Retina (tissue), 1 donor: ENCODE measurements around the gene YIF1A.
"Not testable (repeated sequence)": the region's sequence is repeated elsewhere in the genome, so short reads cannot be mapped to it uniquely, and the experiment has no call there.

Experiments used
- DNase-seq: peaks from one replicate; pipeline ENCODE4 v3.0.0-alpha.2; 2016

Gene YIF1A

DNA sequence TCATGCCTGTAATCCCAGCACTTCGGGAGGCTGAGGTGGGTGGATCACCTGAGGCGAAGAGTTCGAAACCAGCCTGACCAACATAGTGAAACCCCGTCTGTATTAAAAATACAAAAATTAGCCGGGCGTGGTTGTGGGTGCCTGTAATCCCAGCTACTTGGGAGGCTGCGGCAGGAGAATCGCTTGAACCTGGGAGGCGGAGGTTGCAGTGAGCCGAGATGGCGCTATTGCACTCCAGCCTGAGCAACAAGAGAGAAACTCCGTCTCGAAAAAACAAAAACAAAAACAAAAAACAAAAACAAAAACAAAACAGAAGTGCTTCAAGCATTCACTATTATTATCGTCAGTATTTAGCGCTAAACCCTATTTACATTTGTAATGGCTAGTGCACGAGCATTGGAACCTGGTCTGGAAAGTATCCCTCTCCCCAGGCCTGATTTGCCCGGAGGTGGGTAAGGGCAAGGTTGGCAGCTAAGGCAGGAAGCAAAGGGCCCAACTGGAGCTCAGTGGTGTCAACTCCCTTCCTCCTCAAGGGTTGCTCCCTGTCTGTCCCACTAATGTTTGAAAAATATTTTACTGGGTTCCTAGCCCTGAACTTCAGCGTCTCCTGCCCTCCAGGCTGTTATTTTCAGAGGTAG lies 22.0 kb upstream of the YIF1A start:
- not testable (repeated sequence) for DNase-seq

DNA sequence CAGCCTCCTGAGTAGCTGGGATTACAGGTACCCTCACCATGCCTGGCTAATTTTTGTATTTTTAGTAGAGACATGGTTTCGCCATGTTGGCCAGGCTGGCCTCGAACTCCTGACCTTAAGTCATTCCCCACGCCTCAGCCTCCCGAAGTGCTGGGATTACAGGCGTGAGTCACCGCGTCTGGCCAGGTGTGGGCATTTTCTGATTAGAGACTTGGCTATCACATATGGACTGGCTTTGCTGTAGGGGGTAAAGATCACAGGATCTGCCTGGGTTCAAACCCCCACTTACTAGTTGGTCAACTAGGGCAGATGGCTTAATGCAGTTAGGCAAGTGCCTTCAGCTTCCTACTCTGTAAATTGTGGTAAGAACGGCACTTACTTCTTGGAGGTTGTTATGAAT lies 21.4 kb upstream of the YIF1A start:
- no peak for DNase-seq

DNA sequence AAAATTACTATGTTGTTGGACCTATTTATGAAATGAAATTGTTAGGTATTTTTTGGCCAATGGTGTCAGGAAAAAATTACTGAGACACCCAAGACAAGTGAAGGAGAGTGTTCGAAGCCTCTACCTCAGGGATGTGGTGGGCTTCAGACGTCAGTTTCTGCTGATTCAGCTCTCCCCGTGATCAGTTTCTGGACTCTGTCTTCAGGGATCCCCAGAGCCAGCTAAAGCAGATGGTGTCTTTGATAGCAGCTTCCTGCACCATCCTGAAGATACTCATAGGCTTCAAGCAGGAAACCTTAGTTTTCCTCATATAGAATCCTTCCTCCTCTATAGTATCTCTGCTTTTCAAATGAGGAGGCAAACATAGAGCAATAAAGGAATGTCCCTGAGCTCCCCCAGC lies 20.5 kb upstream of the YIF1A start:
- no peak for DNase-seq

DNA sequence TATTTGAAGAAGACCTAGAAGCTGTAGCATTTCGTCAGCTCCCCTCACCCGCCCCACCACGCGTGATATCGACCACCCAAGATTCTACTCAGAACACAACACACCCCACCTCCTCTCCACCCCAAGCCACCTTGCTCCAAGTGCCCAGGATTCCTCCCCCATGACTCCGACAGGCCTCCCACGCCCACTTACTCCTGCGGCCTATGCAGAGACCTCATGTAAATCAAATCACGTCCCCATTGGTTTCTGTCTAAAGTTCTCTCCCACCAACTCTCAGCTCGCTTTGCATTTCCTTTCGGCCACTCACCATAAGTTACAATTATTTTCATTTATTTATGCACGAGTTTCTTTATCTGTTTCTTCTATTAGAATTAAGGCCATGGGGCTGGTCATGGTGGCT lies 13.7 kb upstream of the YIF1A start:
- DNase-seq: no peak

DNA sequence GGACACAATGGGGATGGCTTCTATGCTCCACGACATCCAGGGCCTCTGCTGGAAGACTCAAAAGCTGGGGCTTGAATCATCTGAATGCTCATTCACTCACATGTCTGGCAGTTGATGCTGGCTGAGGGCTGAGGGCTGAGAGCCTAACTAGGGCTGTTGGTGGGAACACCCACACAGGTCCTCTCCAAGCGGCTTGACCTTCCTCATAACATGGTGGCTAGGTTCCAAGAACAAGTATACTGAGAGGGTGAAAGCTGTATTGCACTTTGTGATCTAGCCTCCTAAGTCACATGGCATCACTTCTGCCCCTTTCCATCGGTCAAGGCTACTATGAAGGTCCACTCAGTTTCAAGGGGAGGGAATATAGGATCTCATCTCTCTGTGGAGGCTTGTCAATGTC lies 10.2 kb upstream of the YIF1A start:
- DNase-seq: no peak

DNA sequence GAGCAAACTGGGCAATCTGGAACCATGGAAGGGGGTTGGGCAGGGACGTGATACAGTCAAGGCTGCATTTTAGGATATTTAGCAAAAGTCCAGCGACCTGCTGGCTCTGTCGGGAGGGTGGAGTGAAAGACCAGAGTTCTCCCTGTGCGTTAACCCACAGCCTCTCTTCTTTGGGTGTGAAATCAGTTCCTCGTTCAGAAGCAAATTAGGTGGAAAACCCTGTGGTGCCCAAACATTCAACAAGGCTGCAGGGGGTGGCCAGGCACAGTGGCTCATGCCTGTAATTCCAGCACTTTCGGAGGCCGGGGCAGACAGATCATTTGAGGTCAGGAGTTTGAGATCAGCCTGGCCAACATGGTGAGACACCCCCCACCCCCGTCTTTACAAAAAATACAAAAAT lies 8.7 kb upstream of the YIF1A start:
- no peak for DNase-seq

DNA sequence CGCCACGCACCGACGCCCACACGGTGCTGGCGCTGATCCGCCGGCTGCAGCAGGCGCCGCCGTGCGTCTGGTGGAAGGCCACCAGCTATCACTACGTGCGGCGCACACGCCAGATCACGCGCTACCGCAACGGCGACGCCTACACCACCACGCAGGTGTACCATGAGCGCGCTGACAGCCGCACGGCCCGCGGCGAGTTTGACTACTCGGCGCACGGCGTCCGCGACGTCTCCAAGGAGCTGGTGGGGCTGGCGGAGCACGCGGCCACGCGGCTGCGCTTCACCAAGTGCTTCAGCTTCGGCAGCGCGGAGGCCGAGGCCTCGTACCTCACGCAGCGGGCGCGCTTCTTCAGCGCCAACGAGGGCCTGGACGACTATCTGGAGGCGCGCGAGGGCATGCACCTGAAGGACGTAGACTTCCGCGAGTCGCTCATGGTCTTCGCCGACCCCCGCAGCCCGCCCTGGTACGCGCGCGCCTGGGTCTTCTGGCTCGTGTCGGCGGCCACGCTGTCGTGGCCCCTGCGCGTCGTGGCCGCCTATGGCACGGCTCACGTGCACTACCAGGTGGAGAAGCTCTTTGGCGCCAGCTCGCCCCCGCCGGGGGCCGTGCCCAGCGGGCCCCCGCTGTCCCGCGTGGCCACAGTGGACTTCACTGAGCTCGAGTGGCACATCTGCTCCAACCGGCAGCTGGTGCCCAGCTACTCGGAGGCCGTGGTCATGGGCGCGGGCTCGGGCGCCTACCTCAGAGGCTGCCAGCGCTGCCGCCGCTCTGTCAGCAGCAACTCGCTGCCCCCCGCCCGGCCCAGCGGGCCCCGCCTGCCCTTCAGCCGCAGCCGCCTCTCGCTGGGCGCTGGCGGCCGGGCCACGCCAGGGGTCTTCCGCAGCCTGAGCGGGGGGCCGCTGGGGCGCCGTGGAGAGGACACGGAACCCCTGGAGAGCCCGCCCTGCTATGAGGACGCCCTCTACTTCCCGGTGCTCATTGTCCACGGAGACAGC lies 6.0 kb upstream of the YIF1A start:
- no peak for DNase-seq

DNA sequence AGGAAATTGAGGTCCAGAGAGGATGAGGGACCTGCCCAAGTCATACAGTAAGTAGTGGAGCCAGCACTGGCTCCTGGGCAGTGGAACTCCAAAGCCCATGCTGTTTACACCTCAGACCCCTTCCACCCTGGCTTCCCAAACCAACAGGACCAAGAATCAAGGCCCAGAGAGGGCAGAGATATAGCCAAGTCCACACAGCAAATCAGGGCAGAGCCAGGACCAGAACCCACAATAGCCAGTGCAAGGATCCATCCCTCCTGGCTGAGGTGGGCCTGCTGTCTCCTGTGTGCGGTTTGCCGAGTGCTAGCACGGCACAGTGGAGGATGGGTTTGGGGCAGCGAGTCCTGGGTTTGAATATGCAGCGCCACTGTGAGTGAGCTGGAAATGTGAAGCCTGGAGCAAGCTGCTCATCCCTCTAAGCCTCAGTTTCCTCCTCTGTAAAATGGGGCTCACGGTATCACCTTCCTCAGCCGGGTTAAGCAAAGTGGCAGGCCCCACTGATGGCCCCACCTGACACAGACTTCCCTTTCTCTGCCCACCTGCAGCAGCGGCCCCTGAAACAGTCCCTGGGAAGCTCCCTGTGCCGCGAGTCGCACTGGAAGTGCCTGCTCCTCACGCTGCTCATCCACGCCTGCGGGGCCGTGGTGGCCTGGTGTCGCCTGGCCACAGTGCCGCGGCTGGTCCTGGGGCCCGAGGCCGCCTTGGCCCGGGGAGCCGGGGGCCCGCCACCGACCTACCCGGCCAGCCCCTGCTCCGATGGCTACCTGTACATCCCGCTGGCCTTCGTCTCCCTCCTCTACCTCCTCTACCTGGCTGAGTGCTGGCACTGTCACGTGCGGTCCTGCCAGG lies 5.1 kb upstream of the YIF1A start:
- DNase-seq: no peak

DNA sequence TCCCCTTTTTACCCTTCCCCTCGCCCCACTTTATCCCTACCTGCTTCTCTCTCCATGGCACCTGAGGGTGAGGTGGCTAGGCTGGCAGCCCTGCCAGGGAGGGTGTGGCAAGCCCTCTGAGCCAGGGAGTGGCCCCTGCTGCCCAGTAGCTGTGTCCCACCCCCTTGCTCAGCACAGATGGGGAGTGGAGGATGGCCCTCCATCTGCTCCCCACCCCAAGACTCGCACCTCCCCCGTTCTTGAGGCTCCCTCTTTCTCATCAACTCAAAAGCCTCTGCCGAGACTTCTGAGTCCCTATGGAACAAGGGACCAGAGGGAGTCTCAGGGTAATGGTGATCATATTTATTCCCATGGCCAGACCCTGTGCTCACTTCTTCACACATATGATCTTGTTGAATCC lies 4.4 kb upstream of the YIF1A start:
- DNase-seq: no peak

DNA sequence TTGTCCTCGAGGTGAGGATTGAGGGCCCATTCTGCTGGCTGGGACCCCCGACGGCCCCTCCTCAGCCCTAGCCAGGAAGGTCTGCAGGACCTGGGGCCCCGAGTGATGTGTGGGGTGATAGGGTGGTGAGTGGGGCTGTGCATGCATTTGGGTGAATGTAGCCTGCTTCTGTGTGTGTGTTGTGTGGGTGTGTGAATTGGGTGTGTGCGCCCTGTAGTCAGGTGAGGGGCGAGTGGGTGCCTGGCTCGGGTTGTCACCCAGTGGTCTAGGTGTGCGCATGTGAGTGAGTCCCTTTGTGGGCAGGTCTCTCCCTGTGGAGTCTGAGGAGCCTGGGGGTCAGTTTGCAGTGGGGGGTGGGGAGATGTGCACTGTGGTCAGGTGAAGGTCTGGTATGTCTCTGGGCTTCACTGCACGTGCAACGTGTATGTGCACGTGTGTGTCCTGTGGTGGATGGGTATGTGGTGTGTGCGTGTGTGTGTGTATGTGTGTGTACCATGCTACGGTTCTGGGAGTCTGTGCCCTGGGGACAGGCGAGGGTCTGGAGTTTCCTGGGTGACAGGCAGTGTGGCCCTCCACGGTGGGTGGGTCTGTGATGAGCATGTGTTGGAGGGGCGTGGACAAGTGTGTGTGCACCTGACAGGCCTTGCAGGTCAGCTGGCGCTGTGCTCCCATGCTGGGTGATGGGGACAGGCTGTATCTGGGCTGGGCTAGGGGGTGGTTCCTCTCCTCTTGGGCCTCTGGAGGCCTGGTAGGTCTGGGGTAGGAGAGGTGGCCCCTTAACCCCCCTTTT lies 3.8 kb upstream of the YIF1A start:
- DNase-seq: peak; percentile 42

DNA sequence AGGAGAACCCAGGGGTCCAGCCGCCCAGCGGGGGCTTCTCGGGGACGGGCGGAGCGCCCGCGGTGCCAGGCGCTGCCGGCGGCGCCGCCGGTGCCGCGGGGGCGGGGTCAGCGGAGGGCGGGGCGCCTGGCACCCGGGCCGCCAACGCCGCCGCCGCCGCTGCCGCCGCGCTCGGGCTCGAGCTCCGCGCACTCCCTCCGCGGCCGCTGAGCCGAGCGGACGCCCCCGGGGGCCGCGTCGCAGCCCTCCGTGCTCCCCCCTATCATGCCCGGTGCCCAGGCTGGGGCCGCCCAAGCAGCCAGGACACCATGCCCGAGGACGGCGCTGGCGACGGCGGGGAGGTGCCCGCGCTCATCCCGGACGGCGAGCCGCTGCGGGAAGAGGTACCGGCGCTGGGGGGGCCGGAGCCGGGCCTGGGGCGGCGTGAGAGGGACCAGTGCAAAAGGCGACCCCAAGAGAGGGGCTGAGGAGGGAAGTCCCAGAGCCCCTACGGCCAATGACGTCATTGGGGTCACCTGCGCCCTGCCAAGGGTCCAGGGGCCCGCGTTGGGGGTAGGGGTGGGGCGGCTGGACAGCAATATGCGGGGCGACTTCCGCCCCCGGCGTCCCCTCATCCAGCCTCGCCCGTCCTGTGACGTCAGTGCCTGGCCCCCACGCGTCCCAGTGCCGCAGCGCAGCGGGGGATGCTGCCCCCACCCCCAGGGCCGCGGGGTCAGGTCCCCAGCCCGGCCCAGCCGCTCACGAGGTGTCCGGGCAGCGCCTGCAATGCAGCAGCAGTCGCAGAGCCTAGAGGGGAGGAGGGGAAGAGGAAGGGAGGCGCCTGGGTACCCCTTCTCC lies 3.0 kb upstream of the YIF1A start, which contains the start of gene TMEM151A:
Gene TMEM151A, plus strand, starts transcription at position 189 of the 837 bp plus-strand sequence. Its CDS starts 120 bp downstream, at position 309.
- DNase-seq: peak; percentile 43

DNA sequence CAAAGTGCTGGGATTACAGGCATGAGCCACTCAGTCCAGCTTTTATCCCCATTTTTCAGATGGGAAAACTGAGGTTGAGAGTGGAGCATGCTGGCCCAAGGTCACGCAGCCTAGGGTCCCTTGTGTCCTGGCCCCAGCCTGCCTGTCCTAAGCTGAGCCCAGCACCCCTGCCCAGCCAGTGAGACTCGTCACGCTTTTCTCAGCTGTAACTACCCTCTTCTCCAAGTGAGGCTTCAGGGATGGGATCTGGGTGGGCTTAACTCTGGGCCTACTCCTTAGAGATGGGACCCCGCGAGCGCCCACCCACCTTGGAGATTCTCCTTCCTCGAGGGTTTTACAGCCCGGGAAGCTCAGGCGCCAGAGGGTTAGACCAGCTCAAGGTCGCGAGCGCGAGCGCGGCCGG lies 2.4 kb upstream of the YIF1A start:
- peak; percentile 47 for DNase-seq

DNA sequence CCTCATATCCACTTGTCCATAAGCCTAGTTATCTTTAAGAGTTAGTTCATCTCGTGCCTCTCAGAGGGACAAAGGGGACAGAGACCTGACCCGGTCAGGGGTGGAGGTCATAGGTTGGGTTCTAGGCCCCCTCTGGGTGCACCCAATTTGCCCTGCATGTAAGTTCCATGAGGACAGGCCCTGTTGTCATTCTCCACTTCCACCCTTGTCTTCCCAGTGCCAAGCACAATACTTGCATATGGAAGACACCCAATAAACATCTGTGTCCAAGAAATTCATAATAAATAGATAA lies 1.3 kb upstream of the YIF1A start:
- DNase-seq: no peak

DNA sequence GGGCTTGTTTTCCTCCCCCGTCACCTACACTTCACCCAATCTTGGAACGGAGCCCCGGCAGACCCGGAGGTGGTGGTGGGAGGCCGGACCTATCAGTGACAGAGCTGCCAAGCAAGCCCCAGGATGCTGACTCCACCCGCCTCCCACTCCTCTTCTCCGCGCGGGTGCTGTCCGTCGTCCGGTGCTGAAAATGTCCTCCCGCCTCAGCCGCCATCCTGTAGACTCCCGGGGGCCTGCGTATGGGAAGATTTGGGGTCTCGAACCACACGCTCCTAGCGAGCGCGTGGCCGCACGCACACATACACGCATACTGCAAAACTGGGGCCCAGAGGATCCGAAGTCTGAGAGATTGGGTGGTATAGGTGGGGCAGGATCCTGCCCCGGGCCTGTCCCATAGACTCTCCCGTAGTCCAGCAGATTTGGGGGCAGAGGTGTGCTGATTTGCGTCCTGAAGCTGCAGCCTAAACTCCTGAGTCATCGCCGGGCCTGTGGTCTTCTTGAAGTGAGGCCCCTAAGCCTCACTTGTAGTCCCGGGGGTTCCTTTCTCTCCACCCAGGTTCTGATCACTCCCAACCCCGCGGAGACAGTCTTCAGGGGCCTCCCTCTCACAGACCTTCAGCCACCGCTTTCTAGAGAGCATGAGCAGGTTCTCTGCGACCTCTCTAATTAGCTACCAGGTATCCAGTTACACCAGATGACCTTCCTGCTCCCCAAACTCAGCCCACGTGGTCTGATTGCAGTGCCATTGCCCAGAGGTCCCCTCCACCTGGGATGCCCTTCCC lies 796 bp upstream of the YIF1A start:
- DNase-seq: no peak

DNA sequence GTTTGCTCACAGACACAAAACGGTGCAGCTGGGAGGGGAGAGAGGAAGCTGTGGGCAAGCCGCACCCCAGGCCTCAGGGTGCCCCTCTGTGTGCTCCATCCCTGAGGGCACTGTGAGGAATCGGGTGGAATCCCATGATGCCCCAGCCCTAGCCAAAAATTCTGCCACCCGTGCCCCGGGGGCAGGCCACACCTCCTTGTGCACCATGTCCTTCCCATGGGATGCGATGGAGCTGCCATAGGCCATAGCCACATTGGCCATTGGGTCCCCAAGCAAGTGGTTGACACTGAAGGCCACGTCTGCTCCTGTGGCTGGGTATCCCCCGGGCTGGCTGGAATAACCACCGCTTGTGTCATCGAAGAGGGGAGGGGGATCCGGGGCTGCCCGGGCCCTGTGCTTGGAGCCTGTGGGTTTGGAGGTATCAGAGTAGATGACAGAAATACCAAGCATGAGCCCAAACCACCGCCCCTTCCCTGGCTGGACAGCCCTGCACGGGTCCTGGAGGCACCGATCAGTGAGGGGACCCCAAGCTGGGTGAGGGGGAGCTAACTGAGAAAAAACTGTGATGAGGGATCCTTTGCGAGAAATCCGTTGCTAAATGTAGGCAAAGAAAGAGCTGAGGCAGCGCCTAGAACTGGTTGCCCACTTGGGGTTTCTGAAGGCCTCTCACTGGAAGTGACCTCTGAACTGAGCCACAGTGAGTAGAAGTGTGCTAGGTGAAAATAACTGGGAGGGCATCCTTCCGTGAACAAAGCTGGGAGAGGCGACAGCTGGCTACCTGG lies 863 bp downstream of the YIF1A start:
- DNase-seq: peak; percentile 62

DNA sequence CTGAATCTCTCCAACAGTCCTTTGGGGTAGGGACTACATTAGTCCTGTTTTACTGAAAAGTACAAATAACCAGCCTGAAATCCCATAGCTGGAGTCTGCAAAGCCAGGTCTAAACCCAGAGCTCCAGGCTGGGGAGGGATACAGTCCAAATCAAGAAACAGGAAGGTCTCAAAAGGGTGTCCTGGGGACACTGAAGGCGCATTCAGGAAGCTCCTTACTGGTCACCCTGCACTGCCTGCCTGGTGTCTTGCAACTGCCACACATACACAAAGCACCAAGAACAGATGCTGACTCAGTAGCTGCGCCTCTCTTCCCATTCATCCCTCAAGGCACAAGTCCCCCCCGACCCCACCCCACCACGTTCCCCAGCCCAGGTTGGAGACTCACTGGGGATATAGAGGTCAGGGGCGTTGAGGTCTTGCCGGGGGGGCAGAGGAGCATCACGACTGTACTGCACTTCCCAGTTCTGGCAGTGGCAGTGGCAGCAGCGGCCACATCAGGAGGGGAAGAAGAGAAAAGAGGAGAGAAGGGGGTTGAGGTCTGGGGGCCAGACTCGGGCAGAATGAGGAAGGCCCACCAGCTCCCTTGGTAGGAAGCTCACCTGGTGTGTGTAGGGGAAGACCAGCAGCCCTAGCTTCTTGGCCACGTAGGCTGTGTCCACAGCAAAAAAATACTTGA lies 1.6 kb downstream of the YIF1A start:
- no peak for DNase-seq

DNA sequence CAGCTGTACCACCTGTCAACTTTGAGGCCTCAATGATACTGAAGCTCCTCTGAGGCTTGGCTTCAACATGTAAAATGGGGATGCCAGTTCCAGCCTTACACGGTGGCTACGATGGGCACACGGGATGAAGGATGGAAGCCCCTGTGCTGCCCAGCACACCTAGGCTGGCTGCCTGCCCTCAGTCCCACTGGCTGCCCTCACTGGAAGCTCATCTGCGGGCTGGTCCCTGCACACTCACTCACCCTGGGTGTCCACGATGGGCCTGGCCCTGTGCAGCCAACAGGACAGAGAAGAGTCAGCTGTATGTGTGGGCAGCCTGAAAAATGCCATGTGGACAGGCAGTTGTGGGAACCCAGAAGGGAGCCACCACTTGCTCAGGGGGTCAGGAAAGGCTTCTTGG lies 2.2 kb downstream of the YIF1A start:
- no peak for DNase-seq

DNA sequence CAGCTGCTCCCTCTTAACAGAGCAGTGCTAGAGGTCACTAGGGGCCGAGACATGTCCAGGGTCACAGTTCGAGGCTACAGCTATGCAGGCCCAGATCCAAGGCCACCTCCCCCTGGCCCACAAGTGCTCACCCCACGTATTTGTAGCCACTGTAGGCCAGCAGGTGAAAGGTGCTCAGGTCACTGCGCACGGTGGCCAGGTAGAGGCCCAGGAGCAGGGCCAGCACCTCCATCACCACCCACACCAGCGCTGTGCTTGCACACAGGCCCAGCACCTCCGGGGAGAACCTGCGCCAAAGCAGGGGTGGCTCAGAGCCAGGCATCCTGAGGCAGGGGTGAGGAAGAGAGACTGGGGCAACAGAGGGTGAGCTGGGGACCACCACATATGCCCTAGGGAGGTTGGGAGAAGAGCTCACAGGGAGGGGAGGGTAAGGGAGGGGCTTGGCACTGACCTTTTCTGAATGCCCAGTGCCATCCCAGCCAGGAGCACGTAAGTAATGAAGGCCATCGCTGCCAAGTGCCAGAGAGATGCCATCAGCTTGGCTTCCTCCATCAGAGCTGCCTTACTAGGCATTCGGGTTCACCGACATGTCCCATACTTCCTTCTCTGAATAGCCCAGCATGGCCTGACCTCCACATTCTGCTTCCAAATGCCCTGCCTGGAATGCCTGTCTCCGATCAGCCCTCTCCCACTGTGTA lies 3.5 kb downstream of the YIF1A start:
- DNase-seq: no peak
